ENCODE results near the gene PILRB. TPM values are rescaled to one million over a fixed set of nuclear protein-coding genes. Genes with fewer than 3 reads are reported as not detected.

Gene PILRB
- total and polyA plus RNA-seq, 2 of the 13 experiments (the other 11 are each of a cell fraction or from before 2014, with no cell fraction given) = 16.6 to 33.8 TPM

DNA sequence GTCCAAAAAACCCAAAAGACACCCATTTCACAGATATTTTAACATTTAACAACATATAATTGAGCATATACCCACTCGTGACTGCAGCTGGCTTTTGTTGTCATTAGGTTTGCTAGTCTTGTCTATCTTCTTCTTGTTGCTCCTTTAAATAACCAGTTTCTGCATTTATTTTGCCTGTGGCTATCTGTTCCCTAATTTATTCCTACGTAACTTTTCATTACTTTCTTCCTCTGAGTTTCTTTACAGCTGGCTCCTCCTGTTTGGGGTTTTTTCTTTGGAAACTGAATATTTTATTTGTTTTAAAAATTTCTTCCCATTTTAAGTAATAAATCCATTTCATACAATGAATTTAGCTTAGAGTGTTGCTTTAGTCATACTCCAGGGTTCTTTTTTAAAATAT is 29.8 kb downstream of the PILRB start:
- H3K79me2 ChIP-seq (ENCODE audit: insufficient read depth, low read length) = no peaks in the 10 kb centered on the region
- no peak overlapping the region for H3K4me3 ChIP-seq (replicated peaks in 1 of 3; ENCODE audit: insufficient read depth in 1 of 3, low read depth in 2 of 3, low read length in 3 of 3)
- H3K36me3 ChIP-seq (replicated peaks in 1 of 2; ENCODE audit: control insufficient read depth in 1 of 2, insufficient read depth in 2 of 2, low read length in 2 of 2) = no peaks in the 10 kb centered on the region
- no peak overlapping the region for H2AFZ ChIP-seq (ENCODE audit: low read length)
- peaks cover 0 to 26% of the 10 kb centered on the region in 2 experiments; a peak in 1 of 5 replicates for H3K27me3 ChIP-seq (ENCODE audit: control insufficient read depth in 1 of 2, insufficient read depth in 2 of 2, low read length in 2 of 2)
- H4K20me1 ChIP-seq (ENCODE audit: insufficient read depth, low read length) = no peaks in the 10 kb centered on the region
- intact Hi-C loops (cut with micrococcal nuclease; ENCODE audit: unreplicated experiment) = no loop called here
- H3K9me3 ChIP-seq (ENCODE audit: low read length) = no peaks in the 10 kb centered on the region
- no peak for FAIRE-seq
- in situ Hi-C loops (cut with HindIII; ENCODE audit: extremely low pct_ligation_motif_present, low pct_unique_long_range_greater_than_20kb) = no loop called here
- peaks cover 10% of the 10 kb centered on the region for H3K4me1 ChIP-seq (ENCODE audit: insufficient read depth, low read length)
- ChIA-PET POLR2A (interaction anchor here (0.9 kb wide), 1 partner anchor 41 kb away, joined by 3 read pairs; the partner anchor contains the start of gene ZCWPW1), CTCF (ENCODE audit: low intra/inter-chr PET ratio, low total read pairs) (no interaction called here)
- no peak overlapping the region for H3K9ac ChIP-seq (ENCODE audit: insufficient read depth, low read depth, low read length)
- H3K27ac ChIP-seq (ENCODE audit: extremely low read length, insufficient read depth, low read length) = no peak overlapping the region
- BruUV-seq (replicated peaks) = no TSS peak
- H3K4me2 ChIP-seq (ENCODE audit: low read depth, low read length) = no peak overlapping the region
- DNase-seq (ENCODE audit: low spot score) = no peak
- TF ChIP-seq ATAD3A (CRISPR knock-in tag; IDR thresholded peaks at IDR 0.05) (no peak), PHF8 (CRISPR knock-in tag; IDR thresholded peaks at IDR 0.05) (no peak), ZNF772 (CRISPR knock-in tag; IDR thresholded peaks at IDR 0.05) (no peak), TEAD2 (CRISPR knock-in tag; IDR thresholded peaks at IDR 0.05) (no peak)
- TF ChIP-seq, protein P1, sequence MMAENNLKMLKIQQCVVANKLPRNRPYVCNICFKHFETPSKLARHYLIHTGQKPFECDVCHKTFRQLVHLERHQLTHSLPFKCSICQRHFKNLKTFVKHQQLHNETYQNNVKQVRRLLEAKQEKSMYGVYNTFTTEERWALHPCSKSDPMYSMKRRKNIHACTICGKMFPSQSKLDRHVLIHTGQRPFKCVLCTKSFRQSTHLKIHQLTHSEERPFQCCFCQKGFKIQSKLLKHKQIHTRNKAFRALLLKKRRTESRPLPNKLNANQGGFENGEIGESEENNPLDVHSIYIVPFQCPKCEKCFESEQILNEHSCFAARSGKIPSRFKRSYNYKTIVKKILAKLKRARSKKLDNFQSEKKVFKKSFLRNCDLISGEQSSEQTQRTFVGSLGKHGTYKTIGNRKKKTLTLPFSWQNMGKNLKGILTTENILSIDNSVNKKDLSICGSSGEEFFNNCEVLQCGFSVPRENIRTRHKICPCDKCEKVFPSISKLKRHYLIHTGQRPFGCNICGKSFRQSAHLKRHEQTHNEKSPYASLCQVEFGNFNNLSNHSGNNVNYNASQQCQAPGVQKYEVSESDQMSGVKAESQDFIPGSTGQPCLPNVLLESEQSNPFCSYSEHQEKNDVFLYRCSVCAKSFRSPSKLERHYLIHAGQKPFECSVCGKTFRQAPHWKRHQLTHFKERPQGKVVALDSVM (CRISPR knock-in tag; IDR thresholded peaks at IDR 0.05) = no peak
- no peak for ATAC-seq
- WGBS (ENCODE audit: low lambda C conversion rate) = 48% methylated on average over 2 of the region's 2 CpGs

- Histone ChIP-seq H3K79me2 (ENCODE audit: insufficient read depth, low read length) (no peaks in the 10 kb centered on the region), H3K27me3 (ENCODE audit: control insufficient read depth in 1 of 2, insufficient read depth in 2 of 2, low read length in 2 of 2) (peaks cover 1 to 22% of the 10 kb centered on the region in 2 experiments; a peak in 1 of 5 replicates), H3K36me3 (replicated peaks in 1 of 2; ENCODE audit: control insufficient read depth in 1 of 2, insufficient read depth in 2 of 2, low read length in 2 of 2) (no peaks in the 10 kb centered on the region), H3K4me3 (replicated peaks in 1 of 3; ENCODE audit: insufficient read depth in 1 of 3, low read depth in 2 of 3, low read length in 3 of 3) (no peak overlapping the region), H3K9me3 (ENCODE audit: low read length) (no peaks in the 10 kb centered on the region), H3K4me1 (ENCODE audit: insufficient read depth, low read length) (no peaks in the 10 kb centered on the region), H3K9ac (ENCODE audit: insufficient read depth, low read depth, low read length) (no peak overlapping the region), H2AFZ (ENCODE audit: low read length) (no peak overlapping the region), H3K27ac (ENCODE audit: extremely low read length, insufficient read depth, low read length) (no peak overlapping the region), H4K20me1 (ENCODE audit: insufficient read depth, low read length) (no peaks in the 10 kb centered on the region), H3K4me2 (ENCODE audit: low read depth, low read length) (no peak overlapping the region)
- intact Hi-C loops (cut with micrococcal nuclease; ENCODE audit: unreplicated experiment) (no loop called here), in situ Hi-C loops (cut with HindIII; ENCODE audit: extremely low pct_ligation_motif_present, low pct_unique_long_range_greater_than_20kb) (no loop called here)
- ATAC-seq = no peak
- no peak for DNase-seq (ENCODE audit: low spot score)
- no TSS peak for BruUV-seq (replicated peaks)
- POLR2A ChIA-PET = interaction anchor here (1.3 kb wide), 1 partner anchor 39 kb away, joined by 3 read pairs; the partner anchor contains the start of gene ZCWPW1
- WGBS (ENCODE audit: low lambda C conversion rate) = 38% methylated on average over 5 of the region's 9 CpGs
- CTCF ChIA-PET (ENCODE audit: low intra/inter-chr PET ratio, low total read pairs) = no interaction called here
- no peak for FAIRE-seq
- TF ChIP-seq ZBTB3 (CRISPR knock-in tag; IDR thresholded peaks at IDR 0.05; ENCODE audit: borderline replicate concordance, low read depth) = no peak
- TF ChIP-seq NFYC (CRISPR knock-in tag; IDR thresholded peaks at IDR 0.05) = no peak
- TF ChIP-seq, protein P2, sequence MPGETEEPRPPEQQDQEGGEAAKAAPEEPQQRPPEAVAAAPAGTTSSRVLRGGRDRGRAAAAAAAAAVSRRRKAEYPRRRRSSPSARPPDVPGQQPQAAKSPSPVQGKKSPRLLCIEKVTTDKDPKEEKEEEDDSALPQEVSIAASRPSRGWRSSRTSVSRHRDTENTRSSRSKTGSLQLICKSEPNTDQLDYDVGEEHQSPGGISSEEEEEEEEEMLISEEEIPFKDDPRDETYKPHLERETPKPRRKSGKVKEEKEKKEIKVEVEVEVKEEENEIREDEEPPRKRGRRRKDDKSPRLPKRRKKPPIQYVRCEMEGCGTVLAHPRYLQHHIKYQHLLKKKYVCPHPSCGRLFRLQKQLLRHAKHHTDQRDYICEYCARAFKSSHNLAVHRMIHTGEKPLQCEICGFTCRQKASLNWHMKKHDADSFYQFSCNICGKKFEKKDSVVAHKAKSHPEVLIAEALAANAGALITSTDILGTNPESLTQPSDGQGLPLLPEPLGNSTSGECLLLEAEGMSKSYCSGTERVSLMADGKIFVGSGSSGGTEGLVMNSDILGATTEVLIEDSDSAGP (CRISPR knock-in tag; IDR thresholded peaks at IDR 0.05; ENCODE audit: borderline replicate concordance) = no peak
- TF ChIP-seq HNF1A (IDR thresholded peaks at IDR 0.05; ENCODE audit: low read depth) = no peak
- no peak for TF ChIP-seq HNF1A (CRISPR knock-in tag; IDR thresholded peaks at IDR 0.05; ENCODE audit: borderline replicate concordance)
These were observed 31.6 kb downstream of the PILRB start for GRCh38 chr7:100389437-100390088.
